ENCODE results near the gene SCRT2. TPM values are rescaled to one million over a fixed set of nuclear protein-coding genes. Genes with fewer than 3 reads are reported as not detected.
A peak's percentile ranks its signal among the peaks of the same experiment; 100 is the strongest.

Gene SCRT2
- polyA plus RNA-seq, 4 donors: not detected

DNA sequence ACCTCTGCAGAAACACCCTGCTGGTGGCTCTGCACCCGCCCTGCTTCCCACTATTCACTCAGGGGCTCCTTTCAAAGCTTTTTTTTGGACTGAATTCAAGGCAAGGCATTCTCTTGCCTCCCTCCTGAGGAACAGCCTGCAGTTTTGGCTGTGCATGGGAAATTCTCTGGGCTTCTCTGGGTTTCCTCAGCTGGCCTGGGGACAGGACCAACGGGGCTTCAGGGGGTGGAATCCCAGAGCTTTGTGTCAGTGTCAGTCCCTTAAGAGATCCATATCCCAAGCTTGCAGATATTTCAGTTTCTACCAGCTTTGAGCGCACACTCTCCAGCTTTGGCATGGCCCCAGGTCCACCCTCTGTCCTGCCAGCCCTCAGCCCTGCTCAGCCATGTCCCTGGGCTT is 2.0 kb downstream of the SCRT2 start:
- Histone ChIP-seq H3K36me3 (ENCODE audit: control insufficient read depth in 3 of 3, insufficient read depth in 2 of 3, low read depth in 1 of 3, low read length in 3 of 3) (no peaks in the 10 kb centered on the region), H3K9me3 (ENCODE audit: control insufficient read depth in 2 of 2, insufficient read depth in 1 of 2, low read depth in 1 of 2, low read length in 1 of 2) (no peaks in the 10 kb centered on the region), H3K27ac (ENCODE audit: low read depth in 1 of 3, low read length in 2 of 3) (no peak overlapping the region), H3K4me3 (ENCODE audit: low read depth in 1 of 3, low read length in 3 of 3) (no peak overlapping the region), H3K4me1 (ENCODE audit: control insufficient read depth in 3 of 3, insufficient read depth in 2 of 3, low read depth in 1 of 3, low read length in 2 of 3) (peaks cover 0 to 7% (median 3%) of the 10 kb centered on the region in 3 donors), H3K27me3 (ENCODE audit: control insufficient read depth in 3 of 3, insufficient read depth in 3 of 3, low read length in 3 of 3) (peaks cover 2 to 68% (median 28%) of the 10 kb centered on the region in 3 donors)
- DNase-seq: no peak
- no peak for FAIRE-seq
- 49 to 56% (median 53%) methylated on average over 3 of the region's 3 CpGs for WGBS, 3 donors

DNA sequence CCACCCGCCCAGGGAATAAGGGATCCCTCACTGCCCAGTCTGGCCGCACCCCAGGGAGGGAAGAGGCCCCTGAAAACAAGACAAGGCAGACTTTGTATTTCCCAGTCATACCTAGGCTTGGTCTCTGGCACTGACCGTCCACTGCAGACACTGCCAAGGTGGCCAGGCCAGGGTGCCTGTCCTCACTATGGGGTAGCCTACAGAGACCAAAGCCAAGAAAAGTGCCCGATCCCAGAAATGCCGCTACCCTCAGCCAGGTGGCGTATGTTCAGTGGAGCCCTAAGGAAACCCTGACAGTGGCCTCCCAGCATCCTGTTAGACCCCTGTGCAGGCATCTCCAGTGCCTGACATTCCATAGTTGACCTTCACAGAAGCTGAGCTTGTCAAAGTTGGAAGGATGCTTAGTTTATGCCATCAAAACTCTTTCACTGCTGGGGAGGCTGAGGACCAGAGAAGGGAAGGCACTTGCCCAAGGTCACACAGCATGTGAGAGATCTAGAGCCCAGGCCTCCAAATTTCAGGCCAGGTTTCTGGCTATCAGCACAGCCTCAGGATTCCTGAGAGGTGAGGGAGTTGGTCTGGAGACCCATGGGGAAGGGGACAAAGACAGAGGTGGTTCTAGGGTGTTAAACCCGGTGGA is 2.5 kb downstream of the SCRT2 start:
- no peak for DNase-seq
- H3K4me3 ChIP-seq (ENCODE audit: low read depth in 1 of 3, low read length in 3 of 3): no peak overlapping the region
- H3K4me1 ChIP-seq (ENCODE audit: control insufficient read depth in 3 of 3, insufficient read depth in 2 of 3, low read depth in 1 of 3, low read length in 2 of 3): peaks cover 0 to 7% (median 3%) of the 10 kb centered on the region in 3 donors
- WGBS, 3 donors: 24 to 31% (median 29%) methylated on average over 6 to 7 of the region's 7 CpGs
- H3K27ac ChIP-seq (ENCODE audit: low read depth in 1 of 3, low read length in 2 of 3): no peak overlapping the region
- no peaks in the 10 kb centered on the region for H3K9me3 ChIP-seq (ENCODE audit: control insufficient read depth in 2 of 2, insufficient read depth in 1 of 2, low read depth in 1 of 2, low read length in 1 of 2)
- peaks cover 2 to 65% (median 26%) of the 10 kb centered on the region in 3 donors for H3K27me3 ChIP-seq (ENCODE audit: control insufficient read depth in 3 of 3, insufficient read depth in 3 of 3, low read length in 3 of 3)
- H3K36me3 ChIP-seq (ENCODE audit: control insufficient read depth in 3 of 3, insufficient read depth in 2 of 3, low read depth in 1 of 3, low read length in 3 of 3): no peaks in the 10 kb centered on the region
- no peak for FAIRE-seq

DNA sequence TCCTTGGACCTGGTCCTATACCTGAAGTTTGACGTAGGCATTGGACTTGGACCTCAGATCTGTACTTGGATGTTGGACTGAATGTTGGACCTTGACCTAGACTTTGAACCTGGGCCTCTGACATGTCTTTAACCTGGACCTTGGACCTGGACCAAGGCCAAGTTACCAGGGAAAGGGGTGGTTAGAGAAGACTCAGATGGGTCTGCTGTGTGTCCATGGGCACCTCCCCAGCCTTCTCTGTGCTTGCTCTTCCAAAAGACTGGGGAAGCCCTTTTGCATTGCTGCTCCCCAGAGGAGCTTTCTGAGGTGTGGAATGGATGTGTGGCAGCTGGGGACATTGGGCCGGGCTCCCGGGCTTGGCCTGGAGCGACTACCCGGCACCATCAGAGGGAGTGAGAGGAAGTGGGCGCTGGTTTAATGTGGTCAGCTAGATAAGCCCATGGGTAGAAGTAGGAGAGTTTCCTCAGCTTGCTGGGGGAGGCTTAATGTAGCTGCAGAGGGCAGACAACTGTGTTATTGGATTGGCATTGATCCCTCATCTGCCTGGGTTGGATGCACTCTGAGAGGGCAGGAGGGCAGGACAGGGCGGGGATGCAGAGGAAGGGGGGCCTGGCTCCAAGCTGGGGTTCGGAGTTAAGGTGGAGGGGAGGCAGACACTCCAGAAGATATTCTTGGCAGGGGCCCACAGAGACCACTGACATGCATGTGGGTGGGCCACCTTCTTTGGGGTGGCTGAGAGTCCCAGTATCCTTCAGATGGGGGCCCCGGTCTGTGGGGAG is 4.2 kb downstream of the SCRT2 start:
- Histone ChIP-seq H3K4me1 (ENCODE audit: control insufficient read depth in 3 of 3, insufficient read depth in 2 of 3, low read depth in 1 of 3, low read length in 2 of 3) (peaks cover 0 to 7% (median 3%) of the 10 kb centered on the region in 3 donors), H3K9me3 (ENCODE audit: control insufficient read depth in 2 of 2, insufficient read depth in 1 of 2, low read depth in 1 of 2, low read length in 1 of 2) (no peaks in the 10 kb centered on the region), H3K27ac (ENCODE audit: low read depth in 1 of 3, low read length in 2 of 3) (no peak overlapping the region), H3K36me3 (ENCODE audit: control insufficient read depth in 3 of 3, insufficient read depth in 2 of 3, low read depth in 1 of 3, low read length in 3 of 3) (no peaks in the 10 kb centered on the region), H3K27me3 (ENCODE audit: control insufficient read depth in 3 of 3, insufficient read depth in 3 of 3, low read length in 3 of 3) (peaks cover 2 to 63% (median 24%) of the 10 kb centered on the region in 3 donors), H3K4me3 (ENCODE audit: low read depth in 1 of 3, low read length in 3 of 3) (no peak overlapping the region)
- DNase-seq (peak in 1 of 2 donors; percentile 10), FAIRE-seq (no peak)
- WGBS, 3 donors: 22 to 65% (median 30%) methylated on average over 9 of the region's 9 CpGs

DNA sequence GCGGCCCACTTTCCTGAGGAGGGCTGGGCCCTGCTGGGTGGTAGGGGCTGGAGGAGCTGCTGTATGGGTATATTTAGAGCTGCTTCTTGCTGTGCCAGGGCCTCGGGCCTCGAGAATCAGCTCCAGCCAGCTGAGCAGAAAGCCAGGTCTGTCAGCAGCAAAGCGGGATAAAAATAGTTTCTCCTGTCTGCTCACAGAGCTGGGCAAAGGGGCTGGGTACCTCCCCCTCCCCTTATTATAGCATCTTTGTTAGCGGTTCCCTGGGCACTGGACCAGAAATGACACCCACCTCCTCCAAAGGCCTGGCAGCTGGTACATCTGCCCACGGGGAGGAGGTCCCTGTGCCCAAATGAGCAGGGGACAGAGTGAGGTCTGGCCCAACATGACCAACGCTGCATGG is 6.0 kb downstream of the SCRT2 start:
- no peaks in the 10 kb centered on the region for H3K36me3 ChIP-seq (ENCODE audit: control insufficient read depth in 3 of 3, insufficient read depth in 2 of 3, low read depth in 1 of 3, low read length in 3 of 3)
- no peak for DNase-seq
- no peaks in the 10 kb centered on the region for H3K9me3 ChIP-seq (ENCODE audit: control insufficient read depth in 2 of 2, insufficient read depth in 1 of 2, low read depth in 1 of 2, low read length in 1 of 2)
- 71 to 78% (median 76%) methylated on average over 7 of the region's 7 CpGs for WGBS, 3 donors
- peaks cover 1 to 65% (median 18%) of the 10 kb centered on the region in 3 donors for H3K27me3 ChIP-seq (ENCODE audit: control insufficient read depth in 3 of 3, insufficient read depth in 3 of 3, low read length in 3 of 3)
- H3K27ac ChIP-seq (ENCODE audit: low read depth in 1 of 3, low read length in 2 of 3): no peak overlapping the region
- no peaks in the 10 kb centered on the region for H3K4me1 ChIP-seq (ENCODE audit: control insufficient read depth in 3 of 3, insufficient read depth in 2 of 3, low read depth in 1 of 3, low read length in 2 of 3)
- no peak overlapping the region for H3K4me3 ChIP-seq (ENCODE audit: low read depth in 1 of 3, low read length in 3 of 3)
- FAIRE-seq: no peak

DNA sequence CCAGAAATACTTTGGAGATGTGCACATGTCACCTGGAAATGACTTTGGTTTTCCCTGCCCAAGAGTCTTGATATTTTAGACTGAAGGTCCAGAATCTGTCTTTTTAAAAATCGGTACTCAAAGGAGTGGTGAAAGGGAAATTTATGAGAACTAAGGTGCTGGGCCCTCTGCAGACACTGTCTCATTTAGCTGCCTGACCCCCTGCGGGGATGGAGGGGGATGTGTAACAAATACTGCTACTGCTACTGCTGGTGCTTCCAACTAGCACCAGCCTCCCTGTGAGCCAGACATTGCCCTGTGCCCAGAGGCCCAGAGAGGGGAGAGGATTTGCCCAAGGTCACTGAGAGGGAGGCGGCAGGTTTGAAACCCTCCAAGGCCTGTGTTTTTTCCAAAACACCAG is 7.0 kb downstream of the SCRT2 start:
- Histone ChIP-seq H3K27ac (ENCODE audit: low read depth in 1 of 3, low read length in 2 of 3) (no peak overlapping the region), H3K4me1 (ENCODE audit: control insufficient read depth in 3 of 3, insufficient read depth in 2 of 3, low read depth in 1 of 3, low read length in 2 of 3) (no peaks in the 10 kb centered on the region), H3K4me3 (ENCODE audit: low read depth in 1 of 3, low read length in 3 of 3) (no peak overlapping the region), H3K36me3 (ENCODE audit: control insufficient read depth in 3 of 3, insufficient read depth in 2 of 3, low read depth in 1 of 3, low read length in 3 of 3) (no peaks in the 10 kb centered on the region), H3K27me3 (ENCODE audit: control insufficient read depth in 3 of 3, insufficient read depth in 3 of 3, low read length in 3 of 3) (peaks cover 5 to 62% (median 15%) of the 10 kb centered on the region in 3 donors), H3K9me3 (ENCODE audit: control insufficient read depth in 2 of 2, insufficient read depth in 1 of 2, low read depth in 1 of 2, low read length in 1 of 2) (no peaks in the 10 kb centered on the region)
- FAIRE-seq: no peak
- 58 to 70% (median 64%) methylated on average over 3 of the region's 3 CpGs for WGBS, 3 donors
- DNase-seq: no peak

- H3K27me3 ChIP-seq (ENCODE audit: control insufficient read depth in 3 of 3, insufficient read depth in 3 of 3, low read length in 3 of 3): peaks cover 9 to 61% (median 12%) of the 10 kb centered on the region in 3 donors
- H3K27ac ChIP-seq (ENCODE audit: low read depth in 1 of 3, low read length in 2 of 3): no peak overlapping the region
- no peaks in the 10 kb centered on the region for H3K36me3 ChIP-seq (ENCODE audit: control insufficient read depth in 3 of 3, insufficient read depth in 2 of 3, low read depth in 1 of 3, low read length in 3 of 3)
- DNase-seq (no peak), FAIRE-seq (no peak)
- H3K4me3 ChIP-seq (ENCODE audit: low read depth in 1 of 3, low read length in 3 of 3): no peak overlapping the region
- H3K9me3 ChIP-seq (ENCODE audit: control insufficient read depth in 2 of 2, insufficient read depth in 1 of 2, low read depth in 1 of 2, low read length in 1 of 2): no peaks in the 10 kb centered on the region
- no peaks in the 10 kb centered on the region for H3K4me1 ChIP-seq (ENCODE audit: control insufficient read depth in 3 of 3, insufficient read depth in 2 of 3, low read depth in 1 of 3, low read length in 2 of 3)
Measured at GRCh38 chr20:668050-668449, 7.6 kb downstream of the SCRT2 start.

- Histone ChIP-seq H3K36me3 (ENCODE audit: control insufficient read depth in 3 of 3, insufficient read depth in 2 of 3, low read depth in 1 of 3, low read length in 3 of 3) (no peaks in the 10 kb centered on the region), H3K9me3 (ENCODE audit: control insufficient read depth in 2 of 2, insufficient read depth in 1 of 2, low read depth in 1 of 2, low read length in 1 of 2) (no peaks in the 10 kb centered on the region), H3K27me3 (ENCODE audit: control insufficient read depth in 3 of 3, insufficient read depth in 3 of 3, low read length in 3 of 3) (peaks cover 9 to 63% (median 14%) of the 10 kb centered on the region in 3 donors), H3K27ac (ENCODE audit: low read depth in 1 of 3, low read length in 2 of 3) (no peak overlapping the region), H3K4me1 (ENCODE audit: control insufficient read depth in 3 of 3, insufficient read depth in 2 of 3, low read depth in 1 of 3, low read length in 2 of 3) (no peaks in the 10 kb centered on the region), H3K4me3 (ENCODE audit: low read depth in 1 of 3, low read length in 3 of 3) (no peak overlapping the region)
- DNase-seq (peak; percentile 39 to 49), FAIRE-seq (no peak)
- 23 to 32% (median 26%) methylated on average over 9 of the region's 9 CpGs for WGBS, 3 donors
Measured at GRCh38 chr20:667351-668034, 8.1 kb downstream of the SCRT2 start.

DNA sequence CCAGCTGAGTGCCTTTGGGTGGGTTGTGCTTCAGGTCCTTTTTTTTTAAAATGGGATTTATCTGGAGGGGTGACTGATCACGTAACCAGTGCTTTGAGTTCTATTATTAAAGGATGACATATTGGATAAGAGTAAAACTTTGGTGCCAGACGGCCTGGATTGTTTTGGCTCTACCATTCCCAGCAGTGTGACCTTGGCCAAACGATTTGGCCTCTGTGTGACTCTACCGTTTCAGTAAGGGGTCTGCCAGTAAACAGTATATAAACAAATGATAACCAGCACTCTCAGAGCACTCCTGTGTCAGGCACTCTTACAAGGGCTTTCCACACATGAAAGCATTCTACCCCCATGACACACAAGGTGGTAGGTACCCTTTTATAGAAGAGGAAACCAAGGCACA is 8.7 kb downstream of the SCRT2 start:
- peaks cover 9 to 64% (median 18%) of the 10 kb centered on the region in 3 donors for H3K27me3 ChIP-seq (ENCODE audit: control insufficient read depth in 3 of 3, insufficient read depth in 3 of 3, low read length in 3 of 3)
- H3K36me3 ChIP-seq (ENCODE audit: control insufficient read depth in 3 of 3, insufficient read depth in 2 of 3, low read depth in 1 of 3, low read length in 3 of 3): no peaks in the 10 kb centered on the region
- no peak overlapping the region for H3K27ac ChIP-seq (ENCODE audit: low read depth in 1 of 3, low read length in 2 of 3)
- no peak overlapping the region for H3K4me3 ChIP-seq (ENCODE audit: low read depth in 1 of 3, low read length in 3 of 3)
- no peaks in the 10 kb centered on the region for H3K9me3 ChIP-seq (ENCODE audit: control insufficient read depth in 2 of 2, insufficient read depth in 1 of 2, low read depth in 1 of 2, low read length in 1 of 2)
- no peak for FAIRE-seq
- no peak for DNase-seq
- no peaks in the 10 kb centered on the region for H3K4me1 ChIP-seq (ENCODE audit: control insufficient read depth in 3 of 3, insufficient read depth in 2 of 3, low read depth in 1 of 3, low read length in 2 of 3)
- 27 to 39% (median 35%) methylated on average over 4 of the region's 4 CpGs for whole genome bisulfite sequencing, 3 donors

Measured in small intestine (tissue), 7 donors.